H1 (cell line): Measurements from ENCODE around the gene SMIM38. TPM values are rescaled to one million over a fixed set of nuclear protein-coding genes. Genes with fewer than 3 reads are reported as not detected.

Experiments used
- CTCF ChIA-PET: fragments of 300-600 bp; sonication (Branson Sonifier 250); formaldehyde crosslinking; loops from one replicate; lab custom pipeline; 2021; ENCODE audit not compliant: partially characterized antibody; lab: Charles Lee
- POLR2A ChIA-PET: fragments of 300-600 bp; sonication (Branson Sonifier 250); formaldehyde crosslinking; loops from one replicate; lab custom pipeline; 2021; ENCODE audit warnings: inconsistent platforms; ENCODE audit not compliant: partially characterized antibody; lab: Charles Lee
- DNase-seq, 2 experiments: peaks; one replicate each; pipeline versions ENCODE4 v3.0.0 to v3.0.0-alpha.2; 2010 to 2022; ENCODE audit warnings: low spot score in 2 of 2, low read depth in 1 of 2, mixed read lengths in 1 of 2
- FAIRE-seq: peaks from 2 replicates; lab custom pipeline; 2011; peaks lifted over from hg19 to GRCh38; lab: Jason Lieb, UNC
- H2AFZ ChIP-seq: 2 replicates; pipeline ENCODE4 v1.8.1; 2012; ENCODE audit warnings: low read length, inconsistent platforms
- H2AK5ac ChIP-seq: 2 replicates; pipeline ENCODE4 v1.6.1; 2013; ENCODE audit warnings: low read depth, low read length
- H2BK120ac ChIP-seq: replicated peaks from 2 replicates; pipeline ENCODE3; 2013; ENCODE audit warnings: low read depth, low read length, inconsistent platforms
- H2BK12ac ChIP-seq: 2 replicates; pipeline ENCODE4 v1.6.1; 2013; ENCODE audit warnings: low read depth, low read length
- H2BK15ac ChIP-seq: 2 replicates; pipeline ENCODE4 v1.6.1; 2013; ENCODE audit warnings: low read length
- H2BK20ac ChIP-seq: 2 replicates; pipeline ENCODE4 v1.6.1; 2013; ENCODE audit warnings: low read length
- H2BK5ac ChIP-seq: 2 replicates; pipeline ENCODE4 v1.6.1; 2013; ENCODE audit warnings: low read depth, low read length
- H3K14ac ChIP-seq: 2 replicates; pipeline ENCODE4 v1.6.1; 2013; ENCODE audit warnings: inconsistent platforms; ENCODE audit not compliant: insufficient read length
- H3K18ac ChIP-seq: 2 replicates; pipeline ENCODE4 v1.6.1; 2013; ENCODE audit warnings: low read length; ENCODE audit errors: extremely low read depth
- H3K23ac ChIP-seq: 2 replicates; pipeline ENCODE4 v1.6.1; 2013; ENCODE audit warnings: inconsistent platforms; ENCODE audit not compliant: insufficient read length
- H3K23me2 ChIP-seq: 2 replicates; pipeline ENCODE4 v1.6.1; 2013; ENCODE audit warnings: low read depth, low read length
- H3K27ac ChIP-seq: 2 replicates; pipeline ENCODE4 v1.6.1; 2011; ENCODE audit warnings: low read depth, low read length, inconsistent platforms
- H3K27me3 ChIP-seq, 4 experiments: replicated peaks in 1 of 4; 1 replicate in 1 of 4; 2 replicates in 3 of 4; pipeline versions ENCODE4 v1.6.1 to v1.8.1; 2011 to 2013; ENCODE audit warnings: low read length in 3 of 4, mild to moderate bottlenecking in 3 of 4, inconsistent platforms in 2 of 4, mixed read lengths in 2 of 4, moderate library complexity in 1 of 4; ENCODE audit not compliant: control insufficient read depth in 3 of 4, insufficient read depth in 3 of 4; ENCODE audit errors: extremely low read depth in 1 of 4
- H3K36me3 ChIP-seq, 4 experiments: 2 replicates each; pipeline versions ENCODE4 v1.6.1 to v1.8.1; 2011 to 2013; ENCODE audit warnings: mild to moderate bottlenecking in 4 of 4, low read length in 3 of 4, moderate library complexity in 2 of 4, control low read depth in 1 of 4, inconsistent platforms in 1 of 4; ENCODE audit not compliant: insufficient read depth in 4 of 4, control insufficient read depth in 2 of 4
- H3K4ac ChIP-seq: replicated peaks from 2 replicates; pipeline ENCODE3; 2013; ENCODE audit warnings: low read length, low read depth, mixed read lengths, inconsistent platforms; ENCODE audit not compliant: insufficient read length
- H3K4me1 ChIP-seq, 4 experiments: replicated peaks in 1 of 4; 1 replicate in 1 of 4; 2 replicates in 3 of 4; pipeline versions ENCODE4 v1.6.1 to v1.8.1; 2011 to 2013; ENCODE audit warnings: low read length in 3 of 4, inconsistent platforms in 2 of 4, mixed read lengths in 1 of 4; ENCODE audit not compliant: insufficient read depth in 4 of 4, control insufficient read depth in 3 of 4
- H3K4me2 ChIP-seq, 2 experiments: 2 replicates each; pipeline versions ENCODE4 v1.6.1 to v1.8.1; 2011 to 2013; ENCODE audit warnings: low read depth in 2 of 2, low read length in 2 of 2, control low read depth in 1 of 2, inconsistent platforms in 1 of 2, mild to moderate bottlenecking in 1 of 2; ENCODE audit not compliant: insufficient read depth in 1 of 2
- H3K4me3 ChIP-seq, 4 experiments: fragments of 200-600, 300-600 bp in 1 of 4; sonication (generic), shearing (Covaris generic), sonication (Bioruptor Twin) in 1 of 4; 2 replicates each; pipeline versions ENCODE4 v1.5.1 to v1.8.1; 2011 to 2016; ENCODE audit warnings: low read length in 4 of 4, low read depth in 3 of 4, control low read depth in 2 of 4, inconsistent platforms in 2 of 4, mild to moderate bottlenecking in 2 of 4, mixed read lengths in 1 of 4, moderate library complexity in 1 of 4; ENCODE audit not compliant: insufficient read depth in 2 of 4; ENCODE audit errors: extremely low read depth in 1 of 4
- H3K56ac ChIP-seq: replicated peaks from 2 replicates; pipeline ENCODE3; 2013; ENCODE audit warnings: low read depth, mild to moderate bottlenecking, mixed read lengths, low read length, inconsistent platforms; ENCODE audit not compliant: insufficient read length
- H3K79me1 ChIP-seq: 2 replicates; pipeline ENCODE4 v1.6.1; 2013; ENCODE audit warnings: low read depth, low read length, control low read depth
- H3K79me2 ChIP-seq, 2 experiments: 2 replicates each; pipeline versions ENCODE4 v1.6.1 to v1.8.1; 2012 to 2013; ENCODE audit warnings: low read length in 2 of 2, mild to moderate bottlenecking in 2 of 2, inconsistent platforms in 1 of 2; ENCODE audit not compliant: insufficient read depth in 2 of 2, control insufficient read depth in 1 of 2
- H3K9ac ChIP-seq, 4 experiments: replicated peaks in 1 of 4; 1 replicate in 1 of 4; 2 replicates in 3 of 4; pipeline versions ENCODE4 v1.6.1 to v1.8.1; 2011 to 2013; ENCODE audit warnings: low read depth in 3 of 4, low read length in 3 of 4, control low read depth in 2 of 4, mild to moderate bottlenecking in 2 of 4, moderate library complexity in 2 of 4, inconsistent platforms in 1 of 4; ENCODE audit errors: extremely low read depth in 1 of 4
- H3K9me3 ChIP-seq, 2 experiments: 2 replicates each; pipeline versions ENCODE4 v1.6.1 to v1.8.1; 2012 to 2013; ENCODE audit warnings: mild to moderate bottlenecking in 2 of 2, moderate library complexity in 2 of 2, control low read depth in 1 of 2, inconsistent platforms in 1 of 2, low read depth in 1 of 2, low read length in 1 of 2, mixed read lengths in 1 of 2; ENCODE audit not compliant: insufficient read depth in 2 of 2
- H4K20me1 ChIP-seq, 2 experiments: replicated peaks in 1 of 2; 2 replicates each; pipeline versions ENCODE3 to v1.8.1; 2011 to 2013; ENCODE audit warnings: inconsistent platforms in 2 of 2, low read length in 2 of 2, mild to moderate bottlenecking in 1 of 2; ENCODE audit not compliant: insufficient read depth in 2 of 2, control insufficient read depth in 1 of 2
- H4K5ac ChIP-seq: 2 replicates; pipeline ENCODE4 v1.6.1; 2013; ENCODE audit warnings: low read length, low read depth, mixed read lengths, inconsistent platforms; ENCODE audit not compliant: insufficient read length
- H4K8ac ChIP-seq: 2 replicates; pipeline ENCODE4 v1.8.0; 2013; ENCODE audit warnings: mild to moderate bottlenecking, moderate library complexity, low read length, inconsistent platforms; ENCODE audit not compliant: insufficient read depth; ENCODE audit errors: extremely low read depth
- H4K91ac ChIP-seq: replicated peaks from 2 replicates; pipeline ENCODE3; 2013; ENCODE audit warnings: low read length, mixed read lengths, inconsistent platforms; ENCODE audit not compliant: insufficient read length
- ATF2 ChIP-seq: IDR thresholded peaks from 2 replicates; pipeline ENCODE4 v1.6.1; 2012; ENCODE audit warnings: low read length, inconsistent platforms
- CEBPB ChIP-seq: IDR thresholded peaks from 2 replicates; pipeline ENCODE4 v1.6.1; 2012; ENCODE audit warnings: low read depth, low read length
- MAFK ChIP-seq: IDR thresholded peaks from 2 replicates; pipeline ENCODE4 v1.6.1; 2012; ENCODE audit warnings: low read depth, mild to moderate bottlenecking, improper control_type of control experiment, low read length
- TEAD4 ChIP-seq: IDR thresholded peaks from 2 replicates; pipeline ENCODE4 v1.6.1; 2012; ENCODE audit warnings: low read depth, low read length, inconsistent platforms, mixed read lengths
- WGBS, 2 experiments: shearing (Covaris generic) in 1 of 2; methylation state at CpG; one replicate each; pipeline versions ENCODE4 v1.1.6 to v1.1.7; 2013 to 2015; ENCODE audit warnings: low lambda C conversion rate in 2 of 2, mixed read lengths in 2 of 2, inconsistent platforms in 1 of 2, low coverage in 1 of 2, missing lambda C conversion rate in 1 of 2; ENCODE audit not compliant: insufficient replicate concordance in 2 of 2, insufficient coverage in 1 of 2, insufficient read length in 1 of 2; ENCODE audit errors: extremely low coverage in 1 of 2, missing lambda C conversion rate in 1 of 2; 5-methylcytosine and 5-hydroxymethylcytosine counted together
- polyA plus RNA-seq, 7 experiments: library from polyadenylated mRNA; depleted of rRNA in 3 of 7; stranded (reverse) in 5 of 7; unstranded in 2 of 7; fragments of >200 nt in 5 of 7; fragments of 200-250 nt in 2 of 7; gene quantifications; 1 replicate in 5 of 7; 2 replicates in 1 of 7; 4 replicates in 1 of 7; pipeline versions ENCODE4 v1.2.1 to v1.2.3, GENCODE V29; 2011 to 2013; ENCODE audit warnings: missing spikeins in 2 of 7, mixed read lengths in 2 of 7
- total RNA-seq: library from RNA; stranded (reverse); fragmentation: NEBNext Ultra II Directional; extraction: Animal tissue kit (Norgen Biotek cat#: 25700); gene quantifications from 2 replicates; pipeline ENCODE4 v1.2.1, GENCODE V29; 2021

Gene SMIM38
- total and polyA plus RNA-seq, 2 of the 8 experiments (the other 6 are each of a cell fraction or from before 2014, with no cell fraction given), result 0.17 to 0.20 TPM

- H2AFZ ChIP-seq, result no peak overlapping the region
- DNase-seq (peak in 1 of 2 experiments; percentile 36), FAIRE-seq (no peak)
- H2BK20ac ChIP-seq, result no peak overlapping the region
- TF ChIP-seq MAFK (no peak), ATF2 (no peak), TEAD4 (no peak), CEBPB (peak; percentile 30; the same call in 1 of the 2 replicates)
- POLR2A ChIA-PET, result no interaction called here
- H3K27me3 ChIP-seq, result no peaks in the 10 kb centered on the region
- H3K4me2 ChIP-seq, result no peak overlapping the region
- H4K8ac ChIP-seq, result no peak overlapping the region
- no peak overlapping the region for H2BK5ac ChIP-seq
- no peaks in the 10 kb centered on the region for H3K79me1 ChIP-seq
- peaks cover 5 to 6% of the 10 kb centered on the region in 2 experiments for H3K9me3 ChIP-seq
- WGBS, 2 experiments, result 55% methylated on average over 3 of the region's 3 CpGs; no CpG with 5 or more reads in 1 of the 2 experiments
- H2BK12ac ChIP-seq, result no peak overlapping the region
- H3K9ac ChIP-seq, result no peak overlapping the region
- no peak overlapping the region for H3K4ac ChIP-seq
- no peak overlapping the region for H3K56ac ChIP-seq
- no peaks in the 10 kb centered on the region for H3K36me3 ChIP-seq
- no peak overlapping the region for H3K4me3 ChIP-seq
- H3K23ac ChIP-seq, result no peak overlapping the region
- no peak overlapping the region for H4K5ac ChIP-seq
- no peaks in the 10 kb centered on the region for H4K20me1 ChIP-seq
- no peak overlapping the region for H3K14ac ChIP-seq
- no peaks in the 10 kb centered on the region for H3K4me1 ChIP-seq
- no peak overlapping the region for H3K27ac ChIP-seq
- no peak overlapping the region for H2BK120ac ChIP-seq
- no peak overlapping the region for H3K18ac ChIP-seq
- H2BK15ac ChIP-seq, result no peak overlapping the region
- CTCF ChIA-PET, result interaction anchor here (1.5 kb wide), 1 partner anchor 38 kb away, joined by 6 read pairs; no protein-coding TSS in a partner anchor
- no peaks in the 10 kb centered on the region for H3K79me2 ChIP-seq
- no peak overlapping the region for H4K91ac ChIP-seq
- no peak overlapping the region for H2AK5ac ChIP-seq
- no peaks in the 10 kb centered on the region for H3K23me2 ChIP-seq
These were observed 17.5 kb upstream of the SMIM38 start for GRCh38 chr11:69138265-69138664.
